Sigmoid colon (tissue), 4 donors: ENCODE data around the gene FOXI3.

ENCODE experiments used
- CTCF ChIP-seq, 4 experiments: fragments of 450-650 bp in 3 of 4; fragments of 200-600 bp in 1 of 4; IDR thresholded peaks; one replicate each; pipeline ENCODE4 v1.5.1; 2016 to 2019; ENCODE audit warnings: antibody characterized with exemption in 4 of 4, mild to moderate bottlenecking in 3 of 4, moderate library complexity in 2 of 4
- EP300 ChIP-seq, 4 donors: sonication (generic); formaldehyde crosslinking; IDR thresholded peaks; one replicate each; pipeline ENCODE4 v1.6.1; 2017; ENCODE audit warnings: antibody characterized with exemption in 4 of 4
- POLR2A ChIP-seq, 2 donors: fragments of 450-650 bp; IDR thresholded peaks; one replicate each; pipeline ENCODE4 v1.6.1; 2016; ENCODE audit warnings: antibody characterized with exemption in 2 of 2, mild to moderate bottlenecking in 2 of 2, moderate library complexity in 2 of 2
- POLR2AphosphoS5 ChIP-seq, 4 donors: sonication (generic); formaldehyde crosslinking; IDR thresholded peaks; one replicate each; pipeline ENCODE4 v1.6.1; 2017; ENCODE audit warnings: antibody characterized with exemption in 4 of 4

- no peak for TF ChIP-seq CTCF (IDR thresholded peaks at IDR 0.05)
- no peak for TF ChIP-seq POLR2AphosphoS5 (IDR thresholded peaks at IDR 0.05)
- no peak for TF ChIP-seq POLR2A (IDR thresholded peaks at IDR 0.05)
- no peak for TF ChIP-seq EP300 (IDR thresholded peaks at IDR 0.05)
Observed at GRCh38 chr2:88483200-88483599, 30.7 kb upstream of the FOXI3 start.
